Left lung (tissue), 14 donors: ENCODE results near the gene CLEC18B. TPM values are rescaled to one million over a fixed set of nuclear protein-coding genes. Genes with fewer than 3 reads are reported as not detected.
"Not testable (repeated sequence)": the region's sequence is repeated elsewhere in the genome, so short reads cannot be mapped to it uniquely, and the experiment has no call there.

Experiments
- ATAC-seq: fragments of 200-7000 bp; cut with Tn5 transposase; one replicate; pipeline ENCODE4 v1.9.1; 2020; ENCODE audit warnings: moderate library complexity
- DNase-seq, 4 donors: peaks; one replicate each; pipeline ENCODE4 v3.0.0-alpha.2; 2013 to 2020
- H3K27ac ChIP-seq, 2 donors: fragments of 200-600 bp; sonication (generic) in 1 of 2; one replicate each; pipeline versions ENCODE4 v1.5.0 to v1.8.0; 2020 to 2021
- H3K27me3 ChIP-seq, 2 donors: fragments of 200-600 bp; sonication (generic) in 1 of 2; one replicate each; pipeline versions ENCODE4 v1.5.0 to v1.8.0; 2020 to 2021
- H3K36me3 ChIP-seq, 2 donors: fragments of 200-600 bp; sonication (generic) in 1 of 2; one replicate each; pipeline versions ENCODE4 v1.5.0 to v1.8.0; 2020 to 2021
- H3K4me1 ChIP-seq, 2 donors: fragments of 200-600 bp; one replicate each; pipeline ENCODE4 v1.8.0; 2021
- H3K4me3 ChIP-seq, 2 donors: fragments of 200-600 bp; sonication (generic) in 1 of 2; one replicate each; pipeline versions ENCODE4 v1.5.0 to v1.8.0; 2020 to 2021; ENCODE audit warnings: mild to moderate bottlenecking in 1 of 2
- H3K9me3 ChIP-seq, 2 donors: fragments of 200-600 bp; sonication (generic) in 1 of 2; one replicate each; pipeline versions ENCODE4 v1.5.0 to v1.8.0; 2020 to 2021
- intact Hi-C, 2 donors: fragments of 100-400 bp; cut with DNase I; formaldehyde crosslinking; loops; one replicate each; pipeline versions ENCODE4 v1.11.2 to v1.14.2; 2022
- long read RNA-seq, 12 donors: library from polyadenylated mRNA in 2 of 12; unstranded in 2 of 12; transcript quantifications; one replicate each; pipeline ENCODE4 v2.0.0 and lab custom pipeline, GENCODE V29; 2019 to 2026
- polyA plus RNA-seq, 6 donors: library from polyadenylated mRNA; unstranded; fragments of 120-200 nt; gene quantifications; one replicate each; pipeline ENCODE4 v1.2.1, GENCODE V29; 2013; ENCODE audit not compliant: insufficient read length in 6 of 6
- total RNA-seq, 2 donors: library from RNA; stranded (reverse); fragmentation: NEBNext Ultra II Directional; extraction: Animal tissue kit (Norgen Biotek cat#: 25700); gene quantifications; one replicate each; pipeline ENCODE4 v1.2.1, GENCODE V29; 2021
- TF ChIP-seq, protein P1 (sequence below), 2 donors: fragments of 200-600 bp; sonication (generic) in 1 of 2; IDR thresholded peaks; one replicate each; pipeline versions ENCODE4 v1.5.0 to v1.8.0; 2021; ENCODE audit warnings: antibody characterized with exemption in 2 of 2
- donor health status: DM: no; HTN: yes; CAD: no.
- donor health status: DM: no; HTN: no; CAD: no.

Gene CLEC18B
- total RNA-seq (1 to 10 TPM in 1 of 2 donors, not detected in 1; 2.2 TPM), polyA plus RNA-seq (1 to 10 TPM; 1.1 to 1.3 (median 1.1) TPM)
- long read RNA-seq, donor 1: 0 reads
- long read RNA-seq, donor 2: 0 reads
- long read RNA-seq, donor 3: 0 reads
- long read RNA-seq, donor 4: 0 reads
- long read RNA-seq, donor 5: 0 reads
- long read RNA-seq, donor 6: 0 reads
- long read RNA-seq, donor 7: 0 reads
- long read RNA-seq, donor 8: 0 reads
- long read RNA-seq, donor 9: 0 reads
- long read RNA-seq, donor 10: 0 reads
- long read RNA-seq, donor 11: 0 reads
- long read RNA-seq, donor 12: 0 reads

DNA sequence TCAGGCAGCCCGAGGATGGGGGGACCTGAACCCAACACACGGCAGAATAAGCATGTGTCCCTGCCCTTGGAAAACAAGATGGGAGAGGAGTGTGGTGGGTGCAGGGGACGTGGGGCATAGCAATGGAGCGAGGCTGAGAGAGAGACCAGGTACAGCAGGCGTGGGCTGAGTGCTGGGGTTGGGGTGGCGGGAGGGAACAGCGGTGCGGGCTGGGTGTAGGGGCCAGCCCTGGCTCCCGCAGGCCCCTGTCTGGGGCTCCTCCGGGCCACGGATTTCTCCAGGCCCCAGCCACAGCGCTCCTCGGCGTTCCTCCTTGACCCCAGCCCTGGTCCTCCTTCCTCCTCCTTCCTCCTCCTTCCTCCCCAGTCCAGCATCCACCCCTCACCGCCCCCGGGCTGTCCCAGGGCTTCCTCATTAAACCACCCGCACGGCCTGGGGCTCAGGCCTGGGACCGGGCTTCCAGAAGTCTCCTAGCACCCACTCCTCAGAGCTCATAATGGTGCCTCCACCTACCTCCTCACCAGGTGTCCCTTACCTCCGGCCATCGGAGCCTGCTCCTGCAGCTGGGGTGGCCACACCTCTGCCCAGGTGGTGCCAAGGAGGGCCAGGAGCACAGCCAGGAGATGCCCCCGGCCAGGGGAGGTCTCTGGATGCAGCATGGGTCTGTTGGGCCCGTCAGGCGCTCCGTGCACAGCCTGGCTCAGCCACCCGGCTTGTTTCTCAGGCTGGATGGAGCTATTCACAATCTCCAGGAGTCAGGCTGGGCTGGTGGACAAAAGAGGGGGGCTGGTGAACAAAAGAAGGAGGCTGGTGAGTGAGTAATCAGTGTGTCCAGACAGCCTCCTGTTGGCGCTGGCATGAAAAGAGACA, at the start of gene CLEC18B:
Gene CLEC18B (minus strand): TSS at position 867 of the 870 bp plus-strand sequence. CDS start 208 bp downstream, at position 659.
- intact Hi-C loops, H3K4me1 ChIP-seq, H3K4me3 ChIP-seq, H3K9me3 ChIP-seq, H3K36me3 ChIP-seq, DNase-seq, ATAC-seq, H3K27me3 ChIP-seq, H3K27ac ChIP-seq: not testable (repeated sequence)

DNA sequence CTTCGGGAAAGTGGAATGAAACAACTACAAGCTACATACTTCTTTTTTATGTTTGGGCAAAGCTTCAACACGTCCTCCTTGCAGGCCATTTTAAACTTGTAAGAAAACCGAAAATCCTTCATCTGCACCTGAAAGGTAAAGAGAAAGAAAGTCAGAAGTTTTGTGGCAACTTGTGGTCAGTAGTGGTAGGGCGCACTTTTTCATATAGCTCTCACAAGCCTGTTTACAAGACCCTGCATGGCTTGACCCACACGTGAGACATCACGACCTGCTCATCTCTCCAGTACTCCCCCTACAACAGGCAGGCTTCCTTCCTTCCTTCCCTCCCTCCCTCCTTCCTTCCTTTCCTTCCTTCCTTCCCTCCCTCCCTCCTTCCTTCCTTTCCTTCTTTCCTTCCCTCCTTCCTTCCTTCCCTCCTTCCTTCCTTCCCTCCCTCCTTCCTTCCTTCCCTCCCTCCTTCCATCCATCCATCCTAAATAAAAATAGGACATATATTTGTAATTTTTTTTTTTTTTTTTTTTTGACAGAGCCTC, 48.7 kb upstream of the CLEC18B start:
- H3K4me1 ChIP-seq: no peaks in the 10 kb centered on the region
- peaks cover 0 to 100% of the 10 kb centered on the region in 2 donors for H3K36me3 ChIP-seq
- H3K9me3 ChIP-seq: no peaks in the 10 kb centered on the region
- TF ChIP-seq, protein P1, sequence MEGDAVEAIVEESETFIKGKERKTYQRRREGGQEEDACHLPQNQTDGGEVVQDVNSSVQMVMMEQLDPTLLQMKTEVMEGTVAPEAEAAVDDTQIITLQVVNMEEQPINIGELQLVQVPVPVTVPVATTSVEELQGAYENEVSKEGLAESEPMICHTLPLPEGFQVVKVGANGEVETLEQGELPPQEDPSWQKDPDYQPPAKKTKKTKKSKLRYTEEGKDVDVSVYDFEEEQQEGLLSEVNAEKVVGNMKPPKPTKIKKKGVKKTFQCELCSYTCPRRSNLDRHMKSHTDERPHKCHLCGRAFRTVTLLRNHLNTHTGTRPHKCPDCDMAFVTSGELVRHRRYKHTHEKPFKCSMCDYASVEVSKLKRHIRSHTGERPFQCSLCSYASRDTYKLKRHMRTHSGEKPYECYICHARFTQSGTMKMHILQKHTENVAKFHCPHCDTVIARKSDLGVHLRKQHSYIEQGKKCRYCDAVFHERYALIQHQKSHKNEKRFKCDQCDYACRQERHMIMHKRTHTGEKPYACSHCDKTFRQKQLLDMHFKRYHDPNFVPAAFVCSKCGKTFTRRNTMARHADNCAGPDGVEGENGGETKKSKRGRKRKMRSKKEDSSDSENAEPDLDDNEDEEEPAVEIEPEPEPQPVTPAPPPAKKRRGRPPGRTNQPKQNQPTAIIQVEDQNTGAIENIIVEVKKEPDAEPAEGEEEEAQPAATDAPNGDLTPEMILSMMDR (IDR thresholded peaks at IDR 0.05): no peak
- ATAC-seq: no peak
- no peak for DNase-seq
- no peaks in the 10 kb centered on the region for H3K27me3 ChIP-seq
- intact Hi-C loops: loop anchor here in 1 of 2 donors (10.0 kb wide), 1 partner anchor 155 kb away; no protein-coding TSS in a partner anchor
- H3K4me3 ChIP-seq: no peak overlapping the region
- no peak overlapping the region for H3K27ac ChIP-seq

DNA sequence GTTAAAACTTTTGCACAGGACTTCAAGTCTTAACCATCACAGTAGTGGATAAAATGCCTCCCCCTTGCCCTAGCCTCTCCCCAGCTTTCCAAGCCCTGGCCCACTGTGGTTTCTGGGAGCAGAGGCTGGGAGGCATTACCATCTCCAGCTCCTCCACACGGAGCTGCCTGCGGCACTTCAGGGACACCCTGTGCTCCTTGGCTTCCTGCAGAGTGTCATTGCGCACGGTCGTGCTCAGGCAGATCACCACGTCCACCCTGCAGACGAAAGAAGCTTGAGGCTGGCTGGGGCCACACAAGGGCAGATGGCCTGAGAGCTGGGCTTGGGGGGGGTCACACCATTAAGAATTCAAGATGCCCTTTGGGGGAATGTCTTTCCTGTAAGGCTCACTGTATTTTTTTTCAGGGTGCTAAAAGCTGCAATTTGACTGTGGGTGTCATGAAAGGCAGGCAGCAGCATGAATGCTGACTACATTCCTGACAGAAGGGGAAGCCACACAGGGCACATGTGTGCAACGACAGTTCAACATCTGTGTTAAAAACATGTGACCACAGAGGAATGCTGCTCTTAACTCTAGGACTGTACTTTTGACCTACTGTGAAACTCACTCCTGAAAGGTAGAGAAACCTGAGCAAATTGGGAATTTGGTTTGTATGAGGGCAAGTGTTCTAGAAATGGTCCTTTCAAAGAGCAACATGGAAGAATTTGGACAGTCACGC, 47.7 kb upstream of the CLEC18B start:
- Histone ChIP-seq H3K4me1 (no peaks in the 10 kb centered on the region), H3K27ac (no peak overlapping the region), H3K9me3 (no peaks in the 10 kb centered on the region), H3K36me3 (peaks cover 0 to 100% of the 10 kb centered on the region in 2 donors), H3K4me3 (no peak overlapping the region), H3K27me3 (no peaks in the 10 kb centered on the region)
- ATAC-seq: no peak
- TF ChIP-seq, protein P1 (IDR thresholded peaks at IDR 0.05): no peak
- no peak for DNase-seq
- intact Hi-C loops: no loop called here

DNA sequence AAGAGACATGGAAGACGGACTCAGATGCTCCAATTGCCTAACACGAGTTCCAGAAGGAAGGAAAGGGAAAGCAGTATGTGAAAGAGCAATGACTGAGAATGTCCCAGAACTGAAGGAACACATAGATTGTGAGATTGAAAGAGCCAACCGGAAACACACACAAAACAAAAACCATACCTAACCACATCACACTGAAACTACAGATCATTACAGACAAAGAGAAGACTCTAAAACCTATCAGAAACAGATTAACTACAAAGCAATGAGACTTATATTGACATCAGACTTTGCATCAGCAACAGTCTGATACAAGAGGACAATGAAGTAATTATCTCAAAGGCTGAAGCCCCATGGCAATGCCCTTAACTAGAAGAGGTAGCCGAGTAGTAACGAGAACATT, 45.6 kb upstream of the CLEC18B start:
- no peaks in the 10 kb centered on the region for H3K4me1 ChIP-seq
- H3K4me3 ChIP-seq: no peak overlapping the region
- H3K36me3 ChIP-seq: peaks cover 0 to 100% of the 10 kb centered on the region in 2 donors
- ATAC-seq: no peak
- H3K27me3 ChIP-seq: no peaks in the 10 kb centered on the region
- no peaks in the 10 kb centered on the region for H3K9me3 ChIP-seq
- TF ChIP-seq, protein P1 (IDR thresholded peaks at IDR 0.05): no peak
- intact Hi-C loops: no loop called here
- no peak for DNase-seq
- no peak overlapping the region for H3K27ac ChIP-seq

DNA sequence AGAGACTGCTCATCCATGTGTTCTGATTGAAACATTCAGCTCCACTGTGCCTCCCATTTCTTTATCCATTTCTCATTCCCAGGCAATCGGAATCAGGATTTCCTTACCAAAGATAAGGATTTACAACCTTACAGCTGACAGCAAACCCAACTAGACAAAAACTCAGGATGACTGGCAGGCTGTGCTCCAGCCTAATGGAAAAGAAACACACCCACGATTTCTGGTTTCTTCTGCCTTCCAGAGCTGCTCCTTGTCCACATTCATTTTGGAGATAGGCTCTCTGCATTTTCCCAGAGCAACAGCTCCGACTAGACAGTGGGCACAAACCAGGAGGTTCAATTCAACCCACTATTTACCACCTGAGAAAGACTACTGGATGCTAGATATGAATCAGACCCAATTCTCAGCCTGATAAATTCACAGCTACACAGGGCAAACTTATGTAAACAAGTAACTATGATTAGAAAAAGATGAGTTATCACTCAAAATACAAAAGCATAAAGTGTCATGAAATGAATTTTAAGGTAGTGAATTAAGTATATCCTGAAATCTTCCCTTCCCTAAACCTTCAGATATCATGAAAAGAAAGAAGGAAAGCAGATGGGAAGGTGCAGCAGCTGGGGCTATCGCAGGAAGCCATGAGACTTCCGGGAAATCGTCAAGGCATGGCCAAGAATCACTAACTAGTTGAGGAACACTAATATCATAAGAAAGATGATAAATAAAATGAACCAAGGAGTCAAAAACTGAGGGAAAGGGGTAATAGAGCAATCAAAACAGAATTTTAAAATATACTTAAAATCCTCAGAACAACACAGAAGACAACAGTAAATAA, 44.8 kb upstream of the CLEC18B start:
- no peak for DNase-seq
- H3K4me1 ChIP-seq: no peaks in the 10 kb centered on the region
- no peaks in the 10 kb centered on the region for H3K27me3 ChIP-seq
- TF ChIP-seq, protein P1 (IDR thresholded peaks at IDR 0.05): no peak
- H3K4me3 ChIP-seq: no peak overlapping the region
- H3K36me3 ChIP-seq: peaks cover 0 to 100% of the 10 kb centered on the region in 2 donors
- H3K27ac ChIP-seq: no peak overlapping the region
- no peak for ATAC-seq
- no peaks in the 10 kb centered on the region for H3K9me3 ChIP-seq
- intact Hi-C loops: no loop called here
